Mesodermal cell (in vitro differentiated cells): Measurements from ENCODE around the gene LHPP.

Experiments used
- H3K27ac ChIP-seq: 2 replicates; pipeline ENCODE4 v1.7.0; 2013; ENCODE audit warnings: mild to moderate bottlenecking, low read depth, low read length, moderate library complexity; ENCODE audit not compliant: severe bottlenecking
- H3K36me3 ChIP-seq: 2 replicates; pipeline ENCODE4 v1.7.1; 2013; ENCODE audit warnings: mild to moderate bottlenecking, low read length, moderate library complexity; ENCODE audit not compliant: control insufficient read depth, insufficient read depth
- H3K4me1 ChIP-seq: one replicate; pipeline ENCODE4 v1.7.1; 2013; ENCODE audit warnings: mild to moderate bottlenecking, low read length; ENCODE audit not compliant: insufficient read depth, control insufficient read depth, poor library complexity, severe bottlenecking
- H3K4me3 ChIP-seq: 2 replicates; pipeline ENCODE4 v1.7.0; 2013; ENCODE audit warnings: low read length, control low read depth, mild to moderate bottlenecking; ENCODE audit not compliant: insufficient read depth, poor library complexity, severe bottlenecking; ENCODE audit errors: extremely low read depth
- H3K9me3 ChIP-seq: 2 replicates; pipeline ENCODE4 v1.7.1; 2013; ENCODE audit warnings: mild to moderate bottlenecking, low read length, moderate library complexity; ENCODE audit not compliant: control insufficient read depth
- WGBS, 2 experiments: methylation state at CpG; one replicate each; pipeline ENCODE4 v1.1.5; 2013; ENCODE audit warnings: missing lambda C conversion rate in 2 of 2; ENCODE audit not compliant: insufficient coverage in 2 of 2; 5-methylcytosine and 5-hydroxymethylcytosine counted together

Gene LHPP

GRCh38 chr10:124640538-124641231 is 179.1 kb downstream of the LHPP start:
- WGBS, 2 experiments: 87 to 93% methylated on average over 14 to 18 of the region's 20 CpGs
- peaks cover under 1% of the 10 kb centered on the region for H3K36me3 ChIP-seq
- no peak overlapping the region for H3K4me3 ChIP-seq
- H3K4me1 ChIP-seq: peaks cover 6% of the 10 kb centered on the region
- no peak overlapping the region for H3K27ac ChIP-seq
- H3K9me3 ChIP-seq: no peaks in the 10 kb centered on the region

- peaks cover 6% of the 10 kb centered on the region for H3K4me1 ChIP-seq
- no peak overlapping the region for H3K27ac ChIP-seq
- H3K9me3 ChIP-seq: no peaks in the 10 kb centered on the region
- WGBS, 2 experiments: 81% methylated on average over 14 to 15 of the region's 15 CpGs
- H3K4me3 ChIP-seq: no peak overlapping the region
- no peaks in the 10 kb centered on the region for H3K36me3 ChIP-seq
Measured at GRCh38 chr10:124641282-124642087, 179.9 kb downstream of the LHPP start.

DNA sequence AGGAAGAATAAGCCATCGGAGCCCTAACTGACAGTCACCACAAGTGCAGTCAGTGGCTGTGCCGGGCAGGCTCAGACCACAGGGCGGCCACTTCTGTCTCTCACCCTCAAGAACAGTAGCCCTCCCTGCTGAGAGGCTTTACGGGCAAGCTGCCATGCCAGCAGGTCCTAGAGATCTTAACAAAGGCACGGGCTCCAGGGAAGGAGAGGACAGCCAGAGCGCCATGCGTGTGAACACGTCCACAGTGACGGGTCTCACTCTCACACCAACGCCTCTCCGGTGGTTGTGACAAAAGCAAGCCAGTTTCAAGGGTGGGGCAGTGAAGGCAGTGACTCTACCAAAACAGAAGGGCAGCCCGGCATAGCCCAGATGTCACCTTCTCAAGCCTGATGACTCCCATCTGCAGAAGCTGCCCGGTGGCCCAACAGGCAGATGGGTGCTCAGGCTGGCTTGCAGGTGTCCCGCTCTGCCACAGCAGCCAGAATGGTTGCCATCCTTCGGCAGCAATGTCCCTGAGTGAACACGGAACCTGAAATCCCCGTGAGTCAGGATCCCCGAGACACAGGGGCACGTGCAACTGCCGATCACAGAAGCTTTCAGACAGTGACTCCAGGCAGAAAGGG is 180.6 kb downstream of the LHPP start:
- no peak overlapping the region for H3K27ac ChIP-seq
- no peaks in the 10 kb centered on the region for H3K36me3 ChIP-seq
- H3K4me1 ChIP-seq: peaks cover 6% of the 10 kb centered on the region
- no peaks in the 10 kb centered on the region for H3K9me3 ChIP-seq
- H3K4me3 ChIP-seq: no peak overlapping the region
- WGBS, 2 experiments: 92 to 94% methylated on average over 17 to 20 of the region's 20 CpGs

DNA sequence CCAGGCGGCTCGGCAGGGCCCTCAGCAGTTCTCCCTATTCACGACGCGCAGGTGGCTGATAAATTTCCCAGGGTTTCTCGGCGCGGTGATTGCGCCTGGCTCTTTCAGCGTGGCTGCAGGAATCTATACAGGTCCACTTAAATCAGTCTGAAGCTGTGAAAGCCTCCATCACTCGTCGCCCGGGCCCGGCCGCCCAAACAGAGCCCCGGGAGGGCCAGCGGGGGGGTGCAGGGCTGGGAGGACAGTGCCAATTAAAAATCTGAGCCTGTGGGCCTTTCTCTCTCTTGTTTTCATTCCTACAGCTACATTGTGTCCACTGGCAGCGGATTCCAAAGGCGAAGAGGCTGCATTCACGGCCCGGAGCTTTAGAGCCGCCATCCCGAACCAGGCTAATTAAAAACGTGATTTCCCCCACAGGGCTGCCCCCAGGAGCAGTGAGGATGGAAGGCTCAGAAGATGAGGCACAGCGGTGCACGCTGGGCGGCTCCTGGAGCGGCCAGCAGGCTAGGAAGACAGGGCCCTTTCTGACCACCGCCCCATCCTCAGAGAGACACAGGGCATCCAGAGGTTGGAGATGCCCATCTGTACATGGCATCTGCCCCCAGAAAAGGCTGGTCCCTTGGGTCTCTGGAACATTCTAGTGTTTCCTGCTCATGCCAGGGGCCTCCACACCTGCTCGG is 181.8 kb downstream of the LHPP start:
- WGBS, 2 experiments: 94 to 96% methylated on average over 30 of the region's 30 CpGs
- Histone ChIP-seq H3K9me3 (no peaks in the 10 kb centered on the region), H3K36me3 (peaks cover 4% of the 10 kb centered on the region), H3K27ac (no peak overlapping the region), H3K4me1 (peaks cover 12% of the 10 kb centered on the region), H3K4me3 (no peak overlapping the region)

DNA sequence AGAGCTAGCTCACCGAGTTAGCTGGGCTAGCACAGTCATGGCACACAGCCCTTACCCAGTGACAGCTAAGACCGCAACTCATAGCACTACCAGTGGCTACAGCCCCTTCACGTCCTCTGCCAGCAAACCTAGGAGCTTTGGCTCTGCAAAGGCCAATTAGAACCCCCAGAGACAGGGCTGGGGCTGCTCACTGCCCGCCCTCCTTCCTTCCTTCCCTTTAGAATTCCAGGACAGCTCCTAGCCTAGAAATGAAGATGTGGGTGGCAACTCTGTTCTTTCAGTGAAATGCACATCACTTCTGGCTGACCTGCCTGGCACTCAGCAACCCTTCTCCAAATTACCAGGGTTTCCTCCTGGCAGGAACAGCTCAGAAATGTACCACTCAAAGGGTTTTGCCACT is 182.6 kb downstream of the LHPP start:
- H3K9me3 ChIP-seq: no peaks in the 10 kb centered on the region
- H3K36me3 ChIP-seq: peaks cover 4% of the 10 kb centered on the region
- WGBS, 2 experiments: 89 to 90% methylated on average over 2 to 4 of the region's 4 CpGs
- H3K4me3 ChIP-seq: no peak overlapping the region
- no peak overlapping the region for H3K27ac ChIP-seq
- peaks cover 13% of the 10 kb centered on the region for H3K4me1 ChIP-seq

- Histone ChIP-seq H3K36me3 (peaks cover 4% of the 10 kb centered on the region), H3K27ac (no peak overlapping the region), H3K4me3 (no peak overlapping the region), H3K9me3 (no peaks in the 10 kb centered on the region), H3K4me1 (peaks cover 13% of the 10 kb centered on the region)
- WGBS, 2 experiments: 92 to 96% methylated on average over 6 to 9 of the region's 10 CpGs
Measured at GRCh38 chr10:124644771-124645415, 183.3 kb downstream of the LHPP start.

- no peak overlapping the region for H3K27ac ChIP-seq
- H3K36me3 ChIP-seq: peaks cover 4% of the 10 kb centered on the region
- WGBS, 2 experiments: 95% methylated on average over 13 of the region's 13 CpGs
- no peak overlapping the region for H3K4me3 ChIP-seq
- no peaks in the 10 kb centered on the region for H3K9me3 ChIP-seq
- H3K4me1 ChIP-seq: peaks cover 18% of the 10 kb centered on the region
Measured at GRCh38 chr10:124645467-124646095, 184.0 kb downstream of the LHPP start.

DNA sequence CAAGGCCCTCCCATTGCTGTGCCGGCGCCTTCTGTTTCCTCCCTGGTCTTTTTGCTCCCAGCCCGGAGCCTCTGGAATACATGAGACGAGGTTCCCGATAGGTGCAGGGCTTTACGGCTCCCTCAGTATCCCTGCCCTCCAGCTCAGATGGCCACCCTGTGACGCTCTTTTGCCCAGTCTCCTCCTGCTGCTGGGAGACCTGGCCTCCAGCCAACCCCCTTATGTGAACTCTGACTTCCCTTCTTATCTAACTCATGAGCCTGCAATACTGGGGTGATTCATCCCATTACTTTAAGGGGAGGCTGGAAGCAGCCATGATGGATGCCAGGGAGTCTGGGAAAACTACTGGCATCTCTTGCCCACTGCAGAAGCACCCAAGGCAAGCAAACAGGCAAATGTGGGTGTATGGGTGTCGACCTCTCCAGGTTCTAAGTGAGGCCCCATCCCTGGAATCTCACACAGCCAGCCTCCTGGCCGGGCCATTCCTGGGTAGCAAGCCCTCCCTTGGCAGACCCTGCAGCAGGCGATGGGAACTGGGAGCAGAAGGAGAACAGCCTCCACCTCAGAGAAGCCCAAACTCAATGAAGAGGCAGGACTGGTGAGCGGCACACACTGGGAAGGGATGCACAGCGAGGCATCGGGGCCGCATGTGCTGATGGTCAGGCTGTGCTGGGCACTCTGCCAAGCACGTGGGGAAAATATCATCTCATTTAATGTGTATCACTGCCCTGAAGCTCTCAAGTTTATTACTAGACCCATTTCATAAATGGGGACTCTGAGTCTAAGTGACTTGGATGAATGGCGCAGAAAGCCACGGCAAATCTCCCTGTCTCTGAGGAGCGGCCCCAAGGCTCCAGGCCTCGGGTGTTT is 185.1 kb downstream of the LHPP start:
- peaks cover 21% of the 10 kb centered on the region for H3K4me1 ChIP-seq
- H3K36me3 ChIP-seq: peaks cover 4% of the 10 kb centered on the region
- H3K4me3 ChIP-seq: no peak overlapping the region
- H3K27ac ChIP-seq: no peak overlapping the region
- 95 to 100% methylated on average over 8 to 17 of the region's 19 CpGs for WGBS, 2 experiments
- H3K9me3 ChIP-seq: no peaks in the 10 kb centered on the region

DNA sequence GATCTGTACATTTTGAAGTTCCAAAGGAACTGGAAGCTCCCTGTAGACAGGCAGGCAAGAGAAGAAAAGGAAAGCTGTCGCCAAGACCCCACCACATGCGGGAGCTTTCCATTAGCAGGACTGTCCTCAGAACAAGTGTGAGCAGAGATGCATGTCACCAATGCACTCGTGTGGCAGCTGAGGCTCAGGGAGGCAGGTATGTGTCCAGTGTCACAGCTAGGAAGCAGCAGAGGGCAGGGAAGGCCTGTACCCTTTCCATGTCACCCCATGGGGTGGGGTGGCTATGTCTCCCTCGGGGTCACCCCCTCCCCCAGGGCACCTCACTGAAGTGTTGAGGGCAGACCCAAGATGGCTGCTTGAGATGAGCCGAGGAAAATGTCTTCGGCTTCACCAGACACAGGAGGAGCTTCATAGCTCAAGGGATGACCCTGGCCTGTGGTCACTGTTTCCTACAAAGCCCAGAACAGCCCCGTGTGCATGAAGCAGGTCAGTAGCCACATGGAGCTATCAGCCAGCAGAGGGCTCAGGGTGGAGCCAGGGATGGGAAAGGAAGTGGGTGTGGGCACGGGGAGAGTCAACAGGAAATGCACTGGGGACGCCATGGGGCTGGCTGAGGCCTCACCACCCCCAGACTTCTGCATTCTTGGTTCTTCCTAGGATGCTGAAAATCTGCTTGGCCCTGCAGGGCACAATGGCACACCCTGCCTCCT is 186.0 kb downstream of the LHPP start:
- peaks cover 21% of the 10 kb centered on the region for H3K4me1 ChIP-seq
- WGBS, 2 experiments: 89 to 91% methylated on average over 8 of the region's 9 CpGs
- peak overlapping the region; percentile 10 for H3K27ac ChIP-seq
- no peaks in the 10 kb centered on the region for H3K9me3 ChIP-seq
- H3K4me3 ChIP-seq: no peak overlapping the region
- H3K36me3 ChIP-seq: peaks cover 4% of the 10 kb centered on the region
